Trophoblast cell (in vitro differentiated cells and primary cell): Measurements from ENCODE around the gene CNN3.
A peak's percentile ranks its signal among the peaks of the same experiment; 100 is the strongest.

ENCODE experiments used
- DNase-seq, 2 donors: peaks; one replicate each; pipeline ENCODE4 v3.0.0-alpha.2; 2016
- H2AFZ ChIP-seq: 2 replicates; pipeline ENCODE4 v1.6.1; 2013; ENCODE audit warnings: low read length, moderate library complexity, mild to moderate bottlenecking; ENCODE audit not compliant: insufficient read depth, poor library complexity
- H2AK5ac ChIP-seq: 2 replicates; pipeline ENCODE4 v1.6.1; 2013; ENCODE audit warnings: mild to moderate bottlenecking, low read length
- H2BK120ac ChIP-seq: 2 replicates; pipeline ENCODE4 v1.6.1; 2013; ENCODE audit warnings: low read length, mild to moderate bottlenecking, moderate library complexity; ENCODE audit not compliant: insufficient read depth, poor library complexity
- H2BK12ac ChIP-seq: 2 replicates; pipeline ENCODE4 v1.6.1; 2013; ENCODE audit warnings: mild to moderate bottlenecking, low read length, moderate library complexity
- H2BK5ac ChIP-seq: 2 replicates; pipeline ENCODE4 v1.6.1; 2013; ENCODE audit warnings: low read length, low read depth, moderate library complexity, mild to moderate bottlenecking; ENCODE audit not compliant: poor library complexity
- H3K14ac ChIP-seq: 2 replicates; pipeline ENCODE4 v1.6.1; 2013; ENCODE audit warnings: mild to moderate bottlenecking, low read length
- H3K18ac ChIP-seq: 2 replicates; pipeline ENCODE4 v1.6.1; 2013; ENCODE audit warnings: mild to moderate bottlenecking, low read length
- H3K23ac ChIP-seq: 2 replicates; pipeline ENCODE4 v1.6.1; 2013; ENCODE audit warnings: low read length
- H3K27ac ChIP-seq: 2 replicates; pipeline ENCODE4 v1.5.1; 2013; ENCODE audit warnings: low read depth, mild to moderate bottlenecking, inconsistent platforms, low read length, moderate library complexity
- H3K27me3 ChIP-seq: 2 replicates; pipeline ENCODE4 v1.6.1; 2013; ENCODE audit warnings: inconsistent platforms, mild to moderate bottlenecking, low read length, moderate library complexity; ENCODE audit not compliant: insufficient read depth
- H3K36me3 ChIP-seq, 2 experiments: 1 replicate in 1 of 2; 2 replicates in 1 of 2; pipeline ENCODE4 v1.6.1; 2013; ENCODE audit warnings: low read length in 2 of 2, mild to moderate bottlenecking in 2 of 2, moderate library complexity in 1 of 2; ENCODE audit not compliant: insufficient read depth in 2 of 2, control insufficient read depth in 1 of 2
- H3K4ac ChIP-seq: 2 replicates; pipeline ENCODE4 v1.6.1; 2013; ENCODE audit warnings: low read depth, mild to moderate bottlenecking, low read length, moderate library complexity
- H3K4me1 ChIP-seq, 2 experiments: 1 replicate in 1 of 2; 2 replicates in 1 of 2; pipeline ENCODE4 v1.6.1; 2013; ENCODE audit warnings: low read length in 2 of 2, mild to moderate bottlenecking in 2 of 2, moderate library complexity in 1 of 2; ENCODE audit not compliant: insufficient read depth in 2 of 2, control insufficient read depth in 1 of 2
- H3K4me2 ChIP-seq: 2 replicates; pipeline ENCODE4 v1.6.1; 2013; ENCODE audit warnings: inconsistent platforms, mild to moderate bottlenecking, low read length, moderate library complexity
- H3K4me3 ChIP-seq: 2 replicates; pipeline ENCODE4 v1.5.1; 2013; ENCODE audit warnings: mild to moderate bottlenecking, low read depth, low read length, inconsistent platforms
- H3K79me1 ChIP-seq: one replicate; pipeline ENCODE4 v1.6.1; 2013; ENCODE audit warnings: low read length
- H3K79me2 ChIP-seq: 2 replicates; pipeline ENCODE4 v1.6.1; 2013; ENCODE audit warnings: low read length, mild to moderate bottlenecking; ENCODE audit not compliant: control insufficient read depth, insufficient read depth, poor library complexity
- H3K9ac ChIP-seq: 2 replicates; pipeline ENCODE4 v1.6.1; 2013; ENCODE audit warnings: mild to moderate bottlenecking, low read length
- H3K9me3 ChIP-seq: 2 replicates; pipeline ENCODE4 v1.6.1; 2013; ENCODE audit warnings: low read depth, mild to moderate bottlenecking, control low read depth, inconsistent platforms, low read length; ENCODE audit not compliant: insufficient read depth
- H4K12ac ChIP-seq: 2 replicates; pipeline ENCODE4 v1.6.1; 2013; ENCODE audit warnings: low read depth, mild to moderate bottlenecking, low read length, moderate library complexity
- H4K8ac ChIP-seq: 2 replicates; pipeline ENCODE4 v1.6.1; 2013; ENCODE audit warnings: low read depth, mild to moderate bottlenecking, low read length, moderate library complexity
- H4K91ac ChIP-seq: one replicate; pipeline ENCODE4 v1.6.1; 2013; ENCODE audit warnings: low read depth, mild to moderate bottlenecking, low read length, moderate library complexity
- WGBS: extraction: QIAGEN DNeasy Blood & Tissue Kit; methylation state at CpG from one replicate; pipeline ENCODE4 v1.1.7; 2013; ENCODE audit warnings: missing lambda C conversion rate; ENCODE audit not compliant: insufficient read length, insufficient coverage; ENCODE audit errors: extremely low coverage; 5-methylcytosine and 5-hydroxymethylcytosine counted together

CNN3 gene

DNA sequence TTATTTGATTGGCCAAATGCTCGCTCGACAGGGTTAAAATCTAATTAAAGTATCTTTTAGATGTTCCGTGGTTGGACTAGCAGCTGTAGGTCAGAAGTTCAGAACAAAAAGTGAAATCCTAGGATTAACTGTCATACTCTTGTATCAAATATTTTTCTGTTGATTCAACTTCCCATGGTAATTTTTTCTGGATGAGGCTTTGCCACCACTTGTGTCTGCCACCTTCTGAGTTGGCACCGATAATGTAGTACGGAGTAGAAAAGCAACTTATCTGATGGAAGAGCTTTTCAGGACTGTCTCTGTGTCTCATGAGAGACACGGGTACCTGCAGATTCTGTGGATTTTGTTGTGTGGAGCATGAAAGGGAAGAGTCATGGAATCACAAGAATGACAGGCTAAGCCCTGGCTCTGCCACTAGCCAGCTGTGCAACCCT is 44.6 kb upstream of the CNN3 start:
- Histone ChIP-seq H3K36me3 (no peaks in the 10 kb centered on the region), H3K27me3 (no peaks in the 10 kb centered on the region), H3K79me2 (no peaks in the 10 kb centered on the region), H3K9me3 (no peaks in the 10 kb centered on the region), H4K8ac (no peak overlapping the region), H3K14ac (peak overlapping the region; percentile 66), H3K27ac (no peak overlapping the region), H2BK12ac (peak overlapping the region; percentile 52), H3K79me1 (peaks cover 10% of the 10 kb centered on the region), H3K4me2 (no peak overlapping the region), H2AFZ (no peak overlapping the region), H3K4me3 (no peak overlapping the region), H3K18ac (no peak overlapping the region), H3K4me1 (peaks cover 3 to 6% of the 10 kb centered on the region in 2 experiments), H2BK5ac (no peak overlapping the region), H3K23ac (no peak overlapping the region), H2AK5ac (no peak overlapping the region), H3K9ac (no peak overlapping the region), H3K4ac (no peak overlapping the region), H4K12ac (no peak overlapping the region), H4K91ac (peak overlapping the region; percentile 20), H2BK120ac (no peak overlapping the region)
- WGBS, result no CpG with 5 or more reads among the region's 6 CpGs
- peak; percentile 75 to 88 for DNase-seq

DNA sequence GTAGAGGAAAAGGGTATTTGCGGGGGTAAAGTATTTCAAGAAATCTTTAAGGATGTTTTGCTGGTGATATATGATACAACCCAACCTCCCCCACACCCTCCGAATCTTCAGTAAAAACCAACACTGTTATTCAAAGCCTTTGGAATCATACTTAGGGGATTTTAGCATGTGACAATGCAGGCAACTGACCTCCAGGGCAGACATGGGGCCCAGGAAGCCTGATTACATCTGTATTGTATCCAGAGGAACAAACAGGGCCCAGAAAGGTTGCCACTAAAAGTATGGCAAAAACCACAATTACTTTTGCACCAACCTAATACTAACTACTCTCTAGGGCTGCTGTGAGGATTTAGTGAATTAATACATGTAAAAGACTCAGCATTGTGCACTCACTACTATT is 43.9 kb upstream of the CNN3 start:
- H3K79me2 ChIP-seq, result no peaks in the 10 kb centered on the region
- no peak overlapping the region for H3K4ac ChIP-seq
- H3K9me3 ChIP-seq, result no peaks in the 10 kb centered on the region
- no peak overlapping the region for H2AK5ac ChIP-seq
- no peak overlapping the region for H4K12ac ChIP-seq
- DNase-seq, result peak; percentile 50 to 61
- peak overlapping the region; percentile 8 for H3K4me2 ChIP-seq
- no peak overlapping the region for H4K8ac ChIP-seq
- H3K23ac ChIP-seq, result no peak overlapping the region
- H3K4me3 ChIP-seq, result no peak overlapping the region
- peaks cover 3 to 6% of the 10 kb centered on the region in 2 experiments for H3K4me1 ChIP-seq
- no peaks in the 10 kb centered on the region for H3K36me3 ChIP-seq
- no peak overlapping the region for H2AFZ ChIP-seq
- no CpG with 5 or more reads among the region's 2 CpGs for WGBS
- H2BK120ac ChIP-seq, result no peak overlapping the region
- H3K18ac ChIP-seq, result no peak overlapping the region
- H3K27ac ChIP-seq, result no peak overlapping the region
- H3K9ac ChIP-seq, result no peak overlapping the region
- H2BK5ac ChIP-seq, result no peak overlapping the region
- no peak overlapping the region for H3K14ac ChIP-seq
- H4K91ac ChIP-seq, result no peak overlapping the region
- peaks cover 10% of the 10 kb centered on the region for H3K79me1 ChIP-seq
- no peak overlapping the region for H2BK12ac ChIP-seq
- no peaks in the 10 kb centered on the region for H3K27me3 ChIP-seq

DNA sequence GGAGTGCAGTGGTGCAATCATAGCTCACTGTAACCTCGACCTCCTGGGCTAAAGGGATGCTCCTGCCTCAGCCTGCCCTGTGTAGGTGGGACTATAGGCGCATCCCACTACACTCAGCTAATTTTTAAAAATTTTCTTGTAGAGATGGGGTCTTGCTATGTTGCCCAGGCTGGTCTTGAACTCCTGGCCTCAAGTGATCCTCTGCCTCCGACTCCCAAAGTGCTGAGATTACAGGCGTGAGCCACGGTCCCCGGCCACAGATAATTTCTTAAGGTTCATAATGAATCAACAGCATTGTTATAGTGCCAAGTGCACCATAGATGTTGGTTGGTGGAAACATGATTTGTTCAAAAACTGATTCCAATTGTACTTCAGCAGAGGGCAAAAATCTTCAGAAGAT is 42.2 kb upstream of the CNN3 start:
- Histone ChIP-seq H3K27ac (no peak overlapping the region), H3K79me2 (no peaks in the 10 kb centered on the region), H3K4me1 (peaks cover 3 to 6% of the 10 kb centered on the region in 2 experiments), H3K23ac (no peak overlapping the region), H2AK5ac (no peak overlapping the region), H3K4ac (no peak overlapping the region), H3K27me3 (no peaks in the 10 kb centered on the region), H2AFZ (no peak overlapping the region), H2BK120ac (no peak overlapping the region), H3K36me3 (no peaks in the 10 kb centered on the region), H4K91ac (no peak overlapping the region), H4K12ac (no peak overlapping the region), H3K4me3 (no peak overlapping the region), H2BK12ac (no peak overlapping the region), H3K9me3 (no peaks in the 10 kb centered on the region), H4K8ac (no peak overlapping the region), H2BK5ac (no peak overlapping the region), H3K4me2 (no peak overlapping the region), H3K9ac (no peak overlapping the region), H3K79me1 (peaks cover 10% of the 10 kb centered on the region), H3K18ac (no peak overlapping the region), H3K14ac (no peak overlapping the region)
- DNase-seq, result no peak
- WGBS, result no CpG with 5 or more reads among the region's 6 CpGs

DNA sequence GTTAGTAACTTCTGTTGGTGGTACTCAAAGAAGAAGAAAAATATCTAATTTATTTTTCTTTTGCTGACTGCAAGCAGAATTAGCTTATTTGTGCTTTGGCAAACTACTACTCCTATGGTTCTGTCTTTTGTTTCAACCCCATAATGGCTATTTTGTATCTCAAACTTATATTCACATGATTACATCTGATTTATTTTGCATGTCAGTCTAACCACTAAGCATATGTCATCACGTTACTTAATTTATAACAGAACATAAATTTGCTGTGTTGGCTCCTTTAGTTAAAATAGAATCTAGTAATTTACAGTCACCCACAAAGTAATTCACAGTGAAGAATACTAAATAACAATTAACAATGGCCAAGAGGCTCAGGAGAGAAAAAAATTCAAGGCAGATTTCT is 39.1 kb upstream of the CNN3 start:
- H3K4me1 ChIP-seq, result no peaks in the 10 kb centered on the region
- H3K27me3 ChIP-seq, result no peaks in the 10 kb centered on the region
- H3K23ac ChIP-seq, result no peak overlapping the region
- H4K12ac ChIP-seq, result no peak overlapping the region
- H2BK120ac ChIP-seq, result no peak overlapping the region
- no peak overlapping the region for H3K9ac ChIP-seq
- DNase-seq, result no peak
- no peak overlapping the region for H2BK12ac ChIP-seq
- no peaks in the 10 kb centered on the region for H3K9me3 ChIP-seq
- H3K4me3 ChIP-seq, result no peak overlapping the region
- no peak overlapping the region for H3K18ac ChIP-seq
- no peak overlapping the region for H3K4me2 ChIP-seq
- H2BK5ac ChIP-seq, result no peak overlapping the region
- H3K79me1 ChIP-seq, result peaks cover 3% of the 10 kb centered on the region
- no peak overlapping the region for H4K91ac ChIP-seq
- no peak overlapping the region for H4K8ac ChIP-seq
- H3K27ac ChIP-seq, result no peak overlapping the region
- H3K4ac ChIP-seq, result no peak overlapping the region
- WGBS, result no CpG with 5 or more reads among the region's 1 CpG
- H2AK5ac ChIP-seq, result no peak overlapping the region
- H3K14ac ChIP-seq, result no peak overlapping the region
- no peaks in the 10 kb centered on the region for H3K36me3 ChIP-seq
- no peaks in the 10 kb centered on the region for H3K79me2 ChIP-seq
- no peak overlapping the region for H2AFZ ChIP-seq
